SK-N-SH treated with all-trans-retinoic acid at 6 μM for 48 hours (cell line): Measurements from ENCODE around the gene ERP44.

Experiments
- ATAC-seq: fragments of 200-7000 bp; cut with Tn5 transposase; 3 replicates; pipeline ENCODE4 v1.9.1; 2020; ENCODE audit warnings: mild to moderate bottlenecking, moderate library complexity
- ARNTL ChIP-seq: fragments of 450-650 bp; formaldehyde crosslinking; IDR thresholded peaks from 2 replicates; pipeline ENCODE4 v1.5.0; 2020; ENCODE audit warnings: low read depth, mild to moderate bottlenecking, moderate library complexity, borderline replicate concordance
- BACH2 ChIP-seq: fragments of 250-450 bp; sonication (Bioruptor Pico); IDR thresholded peaks from 2 replicates; pipeline ENCODE4 v1.9.0; 2021; ENCODE audit warnings: mild to moderate bottlenecking, borderline replicate concordance
- CREB5 ChIP-seq: fragments of 250-450 bp; sonication (Bioruptor Pico); IDR thresholded peaks from 2 replicates; pipeline ENCODE4 v1.5.1; 2020; ENCODE audit warnings: low read depth, mild to moderate bottlenecking, moderate library complexity
- ESRRG ChIP-seq: fragments of 250-450 bp; sonication (Bioruptor Pico); IDR thresholded peaks from 2 replicates; pipeline ENCODE4 v1.6.1; 2021; ENCODE audit warnings: mild to moderate bottlenecking
- GLIS3 ChIP-seq: fragments of 250-450 bp; sonication (Bioruptor Pico); IDR thresholded peaks from 2 replicates; pipeline ENCODE4 v1.5.0; 2020; ENCODE audit warnings: mild to moderate bottlenecking, moderate library complexity
- ISL1 ChIP-seq: fragments of 250-450 bp; sonication (Bioruptor Pico); IDR thresholded peaks from 2 replicates; pipeline ENCODE4 v2.1.2; 2022; ENCODE audit warnings: mild to moderate bottlenecking, moderate library complexity
- OSR1 ChIP-seq: fragments of 250-450 bp; sonication (Bioruptor Pico); IDR thresholded peaks from 2 replicates; pipeline ENCODE4 v1.8.0; 2022; ENCODE audit warnings: moderate library complexity, mild to moderate bottlenecking, inconsistent platforms
- POU6F1 ChIP-seq: fragments of 250-450 bp; sonication (Bioruptor Pico); IDR thresholded peaks from 2 replicates; pipeline ENCODE4 v1.8.0; 2021; ENCODE audit warnings: low read depth, mild to moderate bottlenecking, moderate library complexity, borderline replicate concordance
- PPARA ChIP-seq: fragments of 250-450 bp; sonication (Bioruptor Pico); IDR thresholded peaks from 2 replicates; pipeline ENCODE4 v1.5.0; 2020; ENCODE audit warnings: mild to moderate bottlenecking, borderline replicate concordance
- RARB ChIP-seq: fragments of 250-450 bp; sonication (Bioruptor Pico); IDR thresholded peaks from 2 replicates; pipeline ENCODE4 v1.8.0; 2021; ENCODE audit warnings: mild to moderate bottlenecking, moderate library complexity
- SNAI2 ChIP-seq: fragments of 250-450 bp; sonication (Bioruptor Pico); IDR thresholded peaks from 2 replicates; pipeline ENCODE4 v1.5.0; 2020; ENCODE audit warnings: mild to moderate bottlenecking, moderate library complexity
- TCF4 ChIP-seq: fragments of 250-450 bp; sonication (Bioruptor Pico); IDR thresholded peaks from 2 replicates; pipeline ENCODE4 v1.8.0; 2021; ENCODE audit warnings: mild to moderate bottlenecking, moderate library complexity, borderline replicate concordance
- TOX ChIP-seq: fragments of 250-450 bp; sonication (Bioruptor Pico); IDR thresholded peaks from 2 replicates; pipeline ENCODE4 v1.8.0; 2021; ENCODE audit warnings: mild to moderate bottlenecking, moderate library complexity, borderline replicate concordance
- ZC3H10 ChIP-seq: fragments of 250-450 bp; sonication (Bioruptor Pico); IDR thresholded peaks from 2 replicates; pipeline ENCODE4 v1.5.1; 2021; ENCODE audit warnings: mild to moderate bottlenecking, moderate library complexity
- ZNF565 ChIP-seq: fragments of 450-650 bp; formaldehyde crosslinking; conservative IDR thresholded peaks from 2 replicates; pipeline ENCODE4 v1.5.0; 2020; ENCODE audit warnings: low read depth, mild to moderate bottlenecking, moderate library complexity
- ZNF70 ChIP-seq: fragments of 450-650 bp; formaldehyde crosslinking; IDR thresholded peaks from 2 replicates; pipeline ENCODE4 v1.5.0; 2020; ENCODE audit warnings: mild to moderate bottlenecking, moderate library complexity
- ZNF8 ChIP-seq: fragments of 450-650 bp; formaldehyde crosslinking; IDR thresholded peaks from 2 replicates; pipeline ENCODE4 v1.5.0; 2020; ENCODE audit warnings: mild to moderate bottlenecking, moderate library complexity
- TF ChIP-seq, protein P1 (sequence below): fragments of 250-450 bp; sonication (Bioruptor Pico); IDR thresholded peaks from 2 replicates; pipeline ENCODE4 v1.5.1; 2021; ENCODE audit warnings: mild to moderate bottlenecking, moderate library complexity
- TF ChIP-seq, protein P2 (sequence below): fragments of 250-450 bp; sonication (Bioruptor Pico); IDR thresholded peaks from 2 replicates; pipeline ENCODE4 v1.5.0; 2020; ENCODE audit warnings: mild to moderate bottlenecking, moderate library complexity

ERP44 gene

DNA sequence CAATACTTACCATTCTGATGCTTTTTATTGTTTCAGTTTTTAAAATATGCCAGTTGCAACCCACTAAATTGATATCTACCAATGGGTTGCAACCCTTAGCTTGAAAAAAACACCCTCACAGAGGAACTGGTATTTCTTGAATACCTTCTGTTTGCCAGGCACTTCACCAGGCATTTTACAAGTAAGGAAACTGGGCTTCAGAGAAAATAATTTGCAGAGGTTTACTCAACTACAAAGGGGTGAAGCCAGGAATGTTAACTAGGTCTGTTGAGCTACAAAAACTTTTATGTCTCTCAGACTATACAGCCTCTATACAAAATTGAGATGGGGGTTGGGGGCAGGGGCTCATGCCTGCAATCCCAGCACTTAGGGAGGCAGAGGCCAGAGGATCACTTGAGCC lies 127.4 kb downstream of the ERP44 start:
- TF ChIP-seq PPARA (CRISPR knock-in tag) (no peak), ISL1 (CRISPR knock-in tag) (no peak), ZNF8 (CRISPR knock-in tag) (no peak), ESRRG (CRISPR knock-in tag) (no peak), ZNF70 (CRISPR knock-in tag) (no peak), ZNF565 (CRISPR knock-in tag) (no peak), RARB (CRISPR knock-in tag) (no peak), GLIS3 (CRISPR knock-in tag) (no peak), POU6F1 (CRISPR knock-in tag) (no peak), SNAI2 (CRISPR knock-in tag) (no peak), OSR1 (no peak), TOX (CRISPR knock-in tag) (no peak), TCF4 (CRISPR knock-in tag) (no peak)
- TF ChIP-seq, all 23 proteins: peak for 0
- ATAC-seq = no peak

- TF ChIP-seq CREB5 (CRISPR knock-in tag) (no peak), GLIS3 (CRISPR knock-in tag) (no peak), ZC3H10 (CRISPR knock-in tag) (no peak), ZNF8 (CRISPR knock-in tag) (no peak), RARB (CRISPR knock-in tag) (no peak), ZNF70 (CRISPR knock-in tag) (no peak), TOX (CRISPR knock-in tag) (no peak), POU6F1 (CRISPR knock-in tag) (no peak), BACH2 (CRISPR knock-in tag) (no peak), ZNF565 (CRISPR knock-in tag) (no peak), PPARA (CRISPR knock-in tag) (no peak), TCF4 (CRISPR knock-in tag) (no peak), OSR1 (no peak), ARNTL (CRISPR knock-in tag) (no peak)
- TF ChIP-seq, protein P1, sequence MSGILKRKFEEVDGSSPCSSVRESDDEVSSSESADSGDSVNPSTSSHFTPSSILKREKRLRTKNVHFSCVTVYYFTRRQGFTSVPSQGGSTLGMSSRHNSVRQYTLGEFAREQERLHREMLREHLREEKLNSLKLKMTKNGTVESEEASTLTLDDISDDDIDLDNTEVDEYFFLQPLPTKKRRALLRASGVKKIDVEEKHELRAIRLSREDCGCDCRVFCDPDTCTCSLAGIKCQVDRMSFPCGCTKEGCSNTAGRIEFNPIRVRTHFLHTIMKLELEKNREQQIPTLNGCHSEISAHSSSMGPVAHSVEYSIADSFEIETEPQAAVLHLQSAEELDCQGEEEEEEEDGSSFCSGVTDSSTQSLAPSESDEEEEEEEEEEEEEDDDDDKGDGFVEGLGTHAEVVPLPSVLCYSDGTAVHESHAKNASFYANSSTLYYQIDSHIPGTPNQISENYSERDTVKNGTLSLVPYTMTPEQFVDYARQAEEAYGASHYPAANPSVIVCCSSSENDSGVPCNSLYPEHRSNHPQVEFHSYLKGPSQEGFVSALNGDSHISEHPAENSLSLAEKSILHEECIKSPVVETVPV (CRISPR knock-in tag) = no peak
- TF ChIP-seq, protein P2, sequence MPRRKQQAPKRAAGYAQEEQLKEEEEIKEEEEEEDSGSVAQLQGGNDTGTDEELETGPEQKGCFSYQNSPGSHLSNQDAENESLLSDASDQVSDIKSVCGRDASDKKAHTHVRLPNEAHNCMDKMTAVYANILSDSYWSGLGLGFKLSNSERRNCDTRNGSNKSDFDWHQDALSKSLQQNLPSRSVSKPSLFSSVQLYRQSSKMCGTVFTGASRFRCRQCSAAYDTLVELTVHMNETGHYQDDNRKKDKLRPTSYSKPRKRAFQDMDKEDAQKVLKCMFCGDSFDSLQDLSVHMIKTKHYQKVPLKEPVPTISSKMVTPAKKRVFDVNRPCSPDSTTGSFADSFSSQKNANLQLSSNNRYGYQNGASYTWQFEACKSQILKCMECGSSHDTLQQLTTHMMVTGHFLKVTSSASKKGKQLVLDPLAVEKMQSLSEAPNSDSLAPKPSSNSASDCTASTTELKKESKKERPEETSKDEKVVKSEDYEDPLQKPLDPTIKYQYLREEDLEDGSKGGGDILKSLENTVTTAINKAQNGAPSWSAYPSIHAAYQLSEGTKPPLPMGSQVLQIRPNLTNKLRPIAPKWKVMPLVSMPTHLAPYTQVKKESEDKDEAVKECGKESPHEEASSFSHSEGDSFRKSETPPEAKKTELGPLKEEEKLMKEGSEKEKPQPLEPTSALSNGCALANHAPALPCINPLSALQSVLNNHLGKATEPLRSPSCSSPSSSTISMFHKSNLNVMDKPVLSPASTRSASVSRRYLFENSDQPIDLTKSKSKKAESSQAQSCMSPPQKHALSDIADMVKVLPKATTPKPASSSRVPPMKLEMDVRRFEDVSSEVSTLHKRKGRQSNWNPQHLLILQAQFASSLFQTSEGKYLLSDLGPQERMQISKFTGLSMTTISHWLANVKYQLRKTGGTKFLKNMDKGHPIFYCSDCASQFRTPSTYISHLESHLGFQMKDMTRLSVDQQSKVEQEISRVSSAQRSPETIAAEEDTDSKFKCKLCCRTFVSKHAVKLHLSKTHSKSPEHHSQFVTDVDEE = no peak
- no peak for ATAC-seq
Observed at GRCh38 chr9:99970481-99970880, 128.3 kb downstream of the ERP44 start.

DNA sequence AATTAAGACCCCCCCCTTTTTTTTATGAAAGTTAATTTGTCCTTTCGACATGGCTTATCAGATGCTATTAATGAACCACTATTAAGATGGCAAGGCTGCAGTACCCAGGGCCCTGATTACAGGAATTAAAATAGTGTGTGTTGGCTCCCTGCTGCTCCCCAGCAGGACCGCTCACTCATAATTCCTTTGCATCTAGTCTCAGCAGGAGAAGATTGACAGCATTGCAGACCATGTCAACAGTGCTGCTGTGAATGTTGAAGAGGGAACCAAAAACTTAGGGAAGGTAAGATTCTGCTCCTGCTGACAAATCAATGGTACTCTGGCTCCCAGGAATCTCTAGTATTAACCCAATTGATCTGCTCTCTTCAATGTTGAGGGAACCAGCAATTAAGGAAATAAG lies 131.3 kb downstream of the ERP44 start:
- no peak for TF ChIP-seq TCF4 (CRISPR knock-in tag)
- TF ChIP-seq, protein P1 (CRISPR knock-in tag) = no peak
- TF ChIP-seq OSR1 = no peak
- TF ChIP-seq ZNF8 (CRISPR knock-in tag) = no peak
- ATAC-seq = no peak
